Natural killer cell treated with Interleukin-12 subunit alpha and Interleukin-12 subunit beta and Interleukin-15 and Interleukin-18, amount 100 ng/mL, for 72 hours (primary cell): ENCODE measurements around the gene SOBP. TPM values are rescaled to one million over a fixed set of nuclear protein-coding genes. Genes with fewer than 3 reads are reported as not detected.

Experiments
- ATAC-seq, 2 donors: fragments of 150-1000 bp; cut with Tn5 transposase in 1 of 2; sonication (Bioruptor Pico), chemical (Tn5 transposase) in 1 of 2; 2 replicates each; pipeline ENCODE4 v1.10.0; 2021
- DNase-seq: peaks from one replicate; pipeline ENCODE4 v3.0.0; 2022; ENCODE audit warnings: low spot score
- H3K27ac Mint-ChIP-seq, 2 donors: 1 replicate in 1 of 2; 2 replicates in 1 of 2; pipeline ENCODE4 v1.8.0; 2022; ENCODE audit warnings: mixed read lengths in 2 of 2, mild to moderate bottlenecking in 1 of 2, moderate library complexity in 1 of 2
- H3K27me3 Mint-ChIP-seq, 2 donors: 1 replicate in 1 of 2; 2 replicates in 1 of 2; pipeline ENCODE4 v1.8.0; 2022; ENCODE audit warnings: mixed read lengths in 2 of 2
- H3K36me3 Mint-ChIP-seq: one replicate; pipeline ENCODE4 v1.8.0; 2022; ENCODE audit warnings: mixed read lengths
- H3K4me1 Mint-ChIP-seq, 2 donors: 1 replicate in 1 of 2; 2 replicates in 1 of 2; pipeline ENCODE4 v1.8.0; 2022; ENCODE audit warnings: low read depth in 2 of 2, mixed read lengths in 2 of 2, mild to moderate bottlenecking in 1 of 2
- H3K4me3 Mint-ChIP-seq: one replicate; pipeline ENCODE4 v1.8.0; 2022; ENCODE audit warnings: mixed read lengths
- H3K9me3 Mint-ChIP-seq: 2 replicates; pipeline ENCODE4 v1.8.0; 2022; ENCODE audit warnings: mixed read lengths
- total RNA-seq, 2 donors: library from RNA; stranded (reverse); gene quantifications; one replicate each; pipeline ENCODE4 v1.2.3, GENCODE V29; 2022

The SOBP gene
- total RNA-seq, 2 donors from 2014 or later = 0.05 to 0.84 TPM

DNA sequence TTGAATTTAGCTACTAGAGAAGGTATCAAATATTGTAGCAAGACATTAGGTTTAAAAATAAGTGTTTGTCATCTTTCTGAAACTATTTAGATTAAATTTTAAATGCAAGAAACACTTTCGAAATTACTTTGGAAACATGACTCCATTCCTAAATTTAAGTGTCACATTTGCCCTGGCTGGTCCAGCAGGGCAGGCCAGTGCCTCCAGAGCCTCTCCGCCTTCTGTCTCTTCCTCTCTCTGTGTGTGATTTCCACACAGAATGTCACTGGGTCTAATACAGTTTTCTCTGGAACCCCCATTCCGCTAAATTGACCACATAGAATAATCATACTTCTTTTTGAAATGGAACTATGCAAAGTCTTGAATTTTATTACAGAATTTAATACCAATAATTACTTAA is 111.5 kb downstream of the SOBP start:
- H3K4me1 Mint-ChIP-seq = no peaks in the 10 kb centered on the region
- H3K27me3 Mint-ChIP-seq = peaks cover 11 to 18% of the 10 kb centered on the region in 2 donors
- no peaks in the 10 kb centered on the region for H3K9me3 Mint-ChIP-seq
- no peak overlapping the region for H3K27ac Mint-ChIP-seq
- H3K4me3 Mint-ChIP-seq = no peak overlapping the region
- no peak for ATAC-seq
- DNase-seq = no peak
- no peaks in the 10 kb centered on the region for H3K36me3 Mint-ChIP-seq

GRCh38 chr6:107602321-107603005 is 112.5 kb downstream of the SOBP start:
- no peak overlapping the region for H3K4me3 Mint-ChIP-seq
- peaks cover 8 to 10% of the 10 kb centered on the region in 2 donors for H3K27me3 Mint-ChIP-seq
- H3K36me3 Mint-ChIP-seq = no peaks in the 10 kb centered on the region
- ATAC-seq (no peak), DNase-seq (no peak)
- no peaks in the 10 kb centered on the region for H3K9me3 Mint-ChIP-seq
- no peaks in the 10 kb centered on the region for H3K4me1 Mint-ChIP-seq
- no peak overlapping the region for H3K27ac Mint-ChIP-seq

DNA sequence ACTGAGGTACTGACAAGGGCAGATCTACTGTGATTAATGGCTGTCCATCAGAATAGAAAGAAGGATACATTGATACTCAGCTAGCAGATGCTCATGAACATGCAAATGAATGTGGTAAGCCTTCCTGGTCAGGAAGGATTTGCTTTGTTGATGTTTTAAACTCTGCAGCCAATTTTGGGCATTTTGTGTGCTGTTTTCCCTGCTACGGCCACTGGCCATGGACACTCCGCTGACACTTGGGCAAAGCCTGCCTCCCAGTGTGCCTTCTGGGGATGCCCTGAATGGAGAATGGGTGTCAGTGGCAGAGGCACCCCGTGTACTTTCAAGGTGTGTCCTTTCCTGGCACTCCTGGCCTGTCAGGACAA is 113.1 kb downstream of the SOBP start:
- Mint-ChIP-seq H3K27me3 (peaks cover 8 to 9% of the 10 kb centered on the region in 2 donors), H3K4me3 (no peak overlapping the region), H3K9me3 (no peaks in the 10 kb centered on the region), H3K4me1 (no peaks in the 10 kb centered on the region), H3K36me3 (no peaks in the 10 kb centered on the region), H3K27ac (no peak overlapping the region)
- no peak for ATAC-seq
- DNase-seq = no peak

GRCh38 chr6:107604549-107604948 is 114.6 kb downstream of the SOBP start:
- no peak for ATAC-seq
- Mint-ChIP-seq H3K9me3 (no peaks in the 10 kb centered on the region), H3K27me3 (peaks cover 0 to 8% of the 10 kb centered on the region in 2 donors), H3K4me1 (no peaks in the 10 kb centered on the region), H3K36me3 (no peaks in the 10 kb centered on the region), H3K27ac (no peak overlapping the region), H3K4me3 (no peak overlapping the region)
- DNase-seq = no peak

GRCh38 chr6:107606407-107606806 is 116.5 kb downstream of the SOBP start:
- H3K36me3 Mint-ChIP-seq = no peaks in the 10 kb centered on the region
- ATAC-seq = no peak
- DNase-seq = no peak
- H3K4me3 Mint-ChIP-seq = no peak overlapping the region
- H3K27ac Mint-ChIP-seq = no peak overlapping the region
- peaks cover 0 to 8% of the 10 kb centered on the region in 2 donors for H3K27me3 Mint-ChIP-seq
- H3K9me3 Mint-ChIP-seq = no peaks in the 10 kb centered on the region
- H3K4me1 Mint-ChIP-seq = no peaks in the 10 kb centered on the region

- no peaks in the 10 kb centered on the region for H3K9me3 Mint-ChIP-seq
- ATAC-seq = no peak
- H3K4me1 Mint-ChIP-seq = no peaks in the 10 kb centered on the region
- H3K4me3 Mint-ChIP-seq = no peak overlapping the region
- H3K36me3 Mint-ChIP-seq = no peaks in the 10 kb centered on the region
- no peak for DNase-seq
- peaks cover 0 to 8% of the 10 kb centered on the region in 2 donors for H3K27me3 Mint-ChIP-seq
- no peak overlapping the region for H3K27ac Mint-ChIP-seq
Observed at GRCh38 chr6:107607116-107607515, 117.2 kb downstream of the SOBP start.

- Mint-ChIP-seq H3K4me1 (no peaks in the 10 kb centered on the region), H3K27me3 (peaks cover 0 to 5% of the 10 kb centered on the region in 2 donors), H3K9me3 (no peaks in the 10 kb centered on the region), H3K36me3 (no peaks in the 10 kb centered on the region), H3K4me3 (no peak overlapping the region), H3K27ac (no peak overlapping the region)
- DNase-seq (no peak), ATAC-seq (no peak)
Observed at GRCh38 chr6:107611094-107611810, 121.3 kb downstream of the SOBP start.

DNA sequence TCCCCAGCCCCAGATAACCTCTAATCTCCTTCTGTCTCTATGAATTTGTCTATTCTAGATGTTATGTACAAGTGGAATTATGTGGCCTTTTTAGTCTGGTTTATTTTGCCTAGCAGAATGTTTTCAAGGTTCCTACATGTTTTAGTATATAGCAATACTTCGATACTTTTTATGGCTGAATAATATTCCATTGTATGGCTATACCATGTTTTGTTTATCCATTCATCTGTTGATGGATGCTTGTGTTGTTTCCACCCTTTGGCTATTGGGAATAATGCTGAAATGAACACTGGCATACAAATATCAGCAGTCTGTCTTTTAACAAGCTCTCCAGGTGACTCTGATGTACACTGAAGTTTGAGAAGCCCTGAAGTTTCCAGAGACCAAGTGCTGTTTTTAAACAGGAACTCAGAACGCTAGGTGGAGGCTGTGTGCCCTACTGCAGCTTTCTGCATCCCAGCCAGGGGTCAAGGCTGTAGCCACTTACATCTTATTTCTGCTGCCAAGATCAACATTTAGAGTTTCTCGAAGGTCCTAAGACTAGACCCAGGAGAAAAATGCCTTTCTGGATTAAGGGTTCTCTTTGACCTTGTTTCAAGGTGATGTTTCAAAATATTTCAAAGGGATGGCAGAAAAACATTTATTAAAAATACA is 123.0 kb downstream of the SOBP start:
- Mint-ChIP-seq H3K27ac (no peak overlapping the region), H3K27me3 (peaks cover 0 to 5% of the 10 kb centered on the region in 2 donors), H3K36me3 (no peaks in the 10 kb centered on the region), H3K4me1 (no peaks in the 10 kb centered on the region), H3K9me3 (no peaks in the 10 kb centered on the region), H3K4me3 (no peak overlapping the region)
- DNase-seq = no peak
- no peak for ATAC-seq

DNA sequence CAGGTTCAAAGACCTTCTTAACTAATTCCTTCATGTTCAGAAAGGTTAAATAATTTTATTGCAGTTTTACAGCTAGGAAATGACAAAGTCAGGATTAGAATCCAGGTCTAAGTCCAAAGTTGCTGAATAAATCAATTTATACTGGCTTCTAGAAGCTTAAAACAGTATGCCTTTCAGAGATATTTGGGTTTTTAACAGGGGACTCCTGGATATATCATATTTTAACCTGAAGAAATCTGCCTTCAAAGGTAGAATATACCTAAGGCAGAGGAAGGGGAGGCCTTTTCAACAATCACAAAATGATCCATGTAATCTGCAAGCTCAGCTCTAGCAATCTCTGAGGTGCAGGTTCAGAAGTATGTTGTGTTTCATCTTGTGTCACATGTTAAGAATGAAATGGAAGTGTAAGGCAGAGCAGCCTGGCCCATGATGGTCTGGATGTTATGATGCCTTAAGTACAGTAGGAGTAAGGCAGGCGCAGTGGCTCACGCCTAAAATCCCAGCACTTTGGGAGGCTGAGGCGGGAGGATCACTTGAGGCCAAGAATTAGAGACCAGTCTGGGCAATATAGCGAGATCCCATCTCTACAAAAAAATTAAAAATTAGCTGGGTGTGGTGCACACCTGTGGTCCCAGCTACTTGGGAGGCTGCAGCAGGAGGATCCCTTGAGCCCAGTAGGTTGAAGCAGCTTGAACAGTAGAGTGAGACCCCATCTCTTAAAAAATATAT is 123.9 kb downstream of the SOBP start:
- Mint-ChIP-seq H3K36me3 (no peaks in the 10 kb centered on the region), H3K27ac (no peak overlapping the region), H3K27me3 (peaks cover 0 to 2% of the 10 kb centered on the region in 2 donors), H3K4me3 (no peak overlapping the region), H3K4me1 (peaks cover 4 to 5% of the 10 kb centered on the region in 2 donors), H3K9me3 (no peaks in the 10 kb centered on the region)
- no peak for DNase-seq
- ATAC-seq = no peak

GRCh38 chr6:107614828-107615227 is 124.9 kb downstream of the SOBP start:
- H3K27ac Mint-ChIP-seq = no peak overlapping the region
- ATAC-seq = no peak
- no peaks in the 10 kb centered on the region for H3K36me3 Mint-ChIP-seq
- H3K9me3 Mint-ChIP-seq = no peaks in the 10 kb centered on the region
- H3K27me3 Mint-ChIP-seq = peaks cover 0 to 2% of the 10 kb centered on the region in 2 donors
- DNase-seq = no peak
- H3K4me3 Mint-ChIP-seq = no peak overlapping the region
- peaks cover 7 to 8% of the 10 kb centered on the region in 2 donors for H3K4me1 Mint-ChIP-seq

GRCh38 chr6:107616775-107617174 is 126.9 kb downstream of the SOBP start:
- H3K36me3 Mint-ChIP-seq = no peaks in the 10 kb centered on the region
- peaks cover 0 to 5% of the 10 kb centered on the region in 2 donors for H3K27me3 Mint-ChIP-seq
- no peak for DNase-seq
- H3K4me3 Mint-ChIP-seq = no peak overlapping the region
- H3K4me1 Mint-ChIP-seq = peaks cover 14 to 15% of the 10 kb centered on the region in 2 donors
- no peaks in the 10 kb centered on the region for H3K9me3 Mint-ChIP-seq
- no peak overlapping the region for H3K27ac Mint-ChIP-seq
- ATAC-seq = no peak

GRCh38 chr6:107617341-107617932 is 127.5 kb downstream of the SOBP start:
- Mint-ChIP-seq H3K27ac (no peak overlapping the region), H3K4me1 (peaks cover 14 to 15% of the 10 kb centered on the region in 2 donors)
- no peak for ATAC-seq

DNA sequence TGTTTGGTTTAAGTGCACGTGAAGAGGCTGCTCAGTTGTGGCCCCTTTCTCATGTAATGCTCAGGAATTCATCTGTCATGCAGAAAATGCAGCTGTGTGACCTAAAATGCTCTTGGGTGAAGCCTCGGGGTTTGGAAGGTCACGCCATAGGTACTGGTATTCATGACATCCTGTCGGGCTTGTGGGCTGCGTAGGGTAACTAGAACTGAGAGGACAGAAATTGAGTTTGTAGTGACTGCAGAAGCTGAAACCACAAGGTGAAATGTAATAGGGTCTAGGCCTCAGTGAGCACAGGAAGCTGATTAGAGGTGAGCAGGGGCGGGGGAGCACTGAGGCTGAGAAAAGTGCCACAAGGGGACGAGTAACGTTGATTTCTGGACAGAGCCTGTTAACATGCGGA is 128.8 kb downstream of the SOBP start:
- peaks cover 14 to 15% of the 10 kb centered on the region in 2 donors for H3K4me1 Mint-ChIP-seq
- no peaks in the 10 kb centered on the region for H3K9me3 Mint-ChIP-seq
- H3K4me3 Mint-ChIP-seq = peak overlapping the region; percentile 2
- ATAC-seq (peak; percentile 61 to 86), DNase-seq (no peak)
- H3K36me3 Mint-ChIP-seq = no peaks in the 10 kb centered on the region
- peak overlapping the region in 1 of 2 donors; percentile 12 for H3K27ac Mint-ChIP-seq
- H3K27me3 Mint-ChIP-seq = peaks cover 8 to 11% of the 10 kb centered on the region in 2 donors

More at GRCh38 chr6:107617341-107617932, 127.5 kb downstream of the SOBP start:
- Mint-ChIP-seq H3K9me3 (no peaks in the 10 kb centered on the region), H3K4me3 (no peak overlapping the region), H3K27me3 (peaks cover 3 to 5% of the 10 kb centered on the region in 2 donors), H3K36me3 (no peaks in the 10 kb centered on the region)
- DNase-seq = no peak
